GM18502 (cell line): ENCODE measurements around the gene UCN.
"Not testable (repeated sequence)": the region's sequence is repeated elsewhere in the genome, so short reads cannot be mapped to it uniquely, and the experiment has no call there.

Experiments
- ATAC-seq: cut with Tn5 transposase; IDR thresholded peaks from one replicate; pipeline ENCODE4 v1.9.1; 2021; ENCODE audit warnings: mild to moderate bottlenecking; ENCODE audit not compliant: unreplicated experiment, poor library complexity

Gene UCN, protein sequence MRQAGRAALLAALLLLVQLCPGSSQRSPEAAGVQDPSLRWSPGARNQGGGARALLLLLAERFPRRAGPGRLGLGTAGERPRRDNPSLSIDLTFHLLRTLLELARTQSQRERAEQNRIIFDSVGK

DNA sequence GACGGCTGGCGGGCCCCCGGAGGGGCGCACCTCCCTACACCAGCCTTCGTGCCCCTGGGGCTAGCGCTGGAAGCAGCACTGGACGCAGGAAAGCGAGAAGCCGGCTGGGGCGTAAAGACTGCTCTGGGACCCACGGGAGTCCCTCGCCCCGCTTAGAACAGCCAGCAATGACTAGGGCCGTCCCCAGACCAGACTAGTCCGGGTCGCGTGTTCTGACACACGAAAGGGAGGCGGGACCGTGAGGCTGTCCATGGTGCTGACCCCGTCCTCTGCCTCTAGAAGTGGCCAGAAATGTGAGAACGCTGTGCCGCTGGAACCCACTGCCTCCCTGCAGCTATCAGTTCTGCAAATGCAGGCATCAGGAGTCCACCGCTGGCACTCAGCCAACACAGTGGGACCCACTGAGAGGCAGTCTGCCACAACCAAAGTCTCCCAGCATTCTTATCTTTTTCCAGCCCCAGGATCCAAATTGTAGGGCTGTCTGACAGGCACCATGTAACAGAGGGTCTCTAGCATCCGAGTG lies at the start of gene UCN:
Gene UCN (minus strand): TSS at position 87 of the 523 bp plus-strand sequence. CDS start 550 bp downstream, outside the sequence.
- no peak for ATAC-seq

DNA sequence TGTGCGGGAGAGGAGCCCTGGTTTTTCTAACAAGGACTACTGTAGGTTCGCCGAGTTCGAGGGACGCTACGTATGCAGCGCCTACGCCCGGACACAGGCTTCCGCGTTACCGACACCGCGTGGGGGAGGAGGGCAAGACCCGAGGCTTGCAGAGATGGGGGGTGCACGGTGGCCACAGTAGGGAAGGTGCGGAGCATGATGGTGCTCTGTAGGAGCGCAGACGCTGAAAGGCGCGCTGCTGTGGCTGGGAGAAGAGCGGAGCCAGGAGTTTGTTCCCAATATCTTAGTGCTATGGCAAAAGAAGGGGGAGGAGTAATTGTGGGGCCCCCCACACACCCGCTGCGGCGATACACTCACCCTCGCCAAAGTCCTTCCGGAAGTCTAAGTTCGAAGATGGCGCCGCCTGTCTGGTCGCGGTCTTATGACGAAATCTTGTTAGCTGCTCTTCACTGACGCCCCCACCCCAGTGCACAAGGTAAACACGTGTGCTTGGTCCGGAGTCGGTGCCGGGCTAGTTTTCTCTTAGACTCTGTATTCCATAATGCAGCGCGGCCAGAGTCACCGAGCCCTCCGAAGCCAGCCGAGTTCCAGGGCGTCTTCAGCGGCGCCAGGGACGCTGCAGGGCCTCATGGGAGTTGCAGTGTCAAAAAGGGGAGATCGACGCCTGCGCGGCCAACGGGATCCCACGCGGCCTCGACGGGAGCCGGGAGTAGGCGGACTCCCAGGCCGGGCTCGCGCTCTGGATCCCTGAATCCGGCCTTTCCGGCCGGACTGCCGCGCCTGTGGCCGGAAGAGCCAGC lies 48.3 kb upstream of the UCN start, which contains the start of gene GTF3C2:
Gene GTF3C2 (minus strand): TSS at position 383 of the 800 bp plus-strand sequence. CDS start 13,210 bp downstream, outside the sequence.
- ATAC-seq = peak; percentile 85

DNA sequence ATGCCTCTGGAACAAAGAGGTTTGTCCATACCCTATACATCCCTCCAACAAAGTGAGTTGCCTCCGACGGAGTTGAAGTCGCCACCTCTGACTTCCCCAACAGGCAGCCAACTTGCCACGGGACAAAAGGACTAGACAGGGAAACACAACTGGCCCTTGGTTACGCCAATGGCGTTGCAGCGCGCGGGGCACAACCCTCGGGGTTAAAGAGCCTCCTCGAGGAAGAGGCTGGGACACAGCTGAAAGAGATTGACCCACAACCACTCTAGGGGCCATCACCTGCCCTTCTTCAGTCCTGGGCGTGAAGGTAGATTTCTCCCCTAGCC lies 47.8 kb upstream of the UCN start:
- ATAC-seq = peak; percentile 41

DNA sequence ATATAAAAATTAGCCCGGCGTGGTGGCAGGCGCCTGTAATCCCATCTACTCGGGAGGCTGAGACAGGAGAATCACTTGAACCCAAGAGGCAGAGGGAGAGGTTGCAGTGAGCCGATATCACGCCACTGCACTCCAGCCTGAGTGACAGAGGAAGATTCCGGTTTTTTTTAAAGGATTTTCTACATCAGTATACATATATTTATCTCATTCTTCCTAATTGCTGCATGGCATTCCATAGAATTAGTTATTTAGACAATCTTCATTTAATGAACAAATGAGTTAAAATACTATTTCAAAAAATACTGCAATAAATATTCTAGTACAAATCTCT lies 46.3 kb upstream of the UCN start:
- ATAC-seq = no peak

DNA sequence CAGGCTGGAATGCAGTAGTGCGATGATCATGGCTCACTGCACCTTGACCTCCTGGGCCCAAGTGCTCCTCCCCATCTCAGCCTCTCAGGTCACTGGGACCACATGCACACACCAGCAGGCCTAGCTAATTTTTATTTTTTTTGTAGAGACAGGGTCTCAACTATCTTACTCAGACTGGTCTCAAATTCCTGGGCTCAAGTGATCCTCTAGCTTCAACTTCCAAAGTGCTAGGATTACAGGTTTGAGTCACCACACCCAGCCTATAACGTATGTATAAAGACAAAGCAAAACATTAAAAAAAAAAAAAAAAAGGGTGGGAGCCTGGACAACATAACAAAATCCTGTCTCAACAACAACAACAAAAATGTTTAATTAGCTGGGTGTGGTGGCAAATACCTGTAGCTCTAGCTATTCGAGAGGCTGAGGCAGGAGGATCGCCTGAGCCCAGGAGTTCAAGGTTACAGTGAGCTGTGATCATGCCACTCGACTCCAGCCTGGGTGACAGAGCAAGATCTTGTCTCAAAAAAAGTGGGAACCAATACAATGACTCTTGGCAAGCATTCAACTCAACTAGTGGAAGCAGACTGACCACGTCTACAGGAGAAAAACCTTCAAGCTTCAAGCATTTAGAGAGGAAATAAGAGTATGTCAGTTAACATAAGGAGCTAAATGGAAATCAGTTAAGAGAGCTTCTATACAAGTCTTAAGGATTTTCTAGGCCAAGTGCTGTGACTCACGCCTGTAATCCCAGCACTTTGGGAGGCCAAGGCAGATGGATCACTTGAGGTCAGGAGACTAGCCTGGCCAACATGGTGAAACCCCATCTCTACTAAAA lies 45.7 kb upstream of the UCN start:
- no peak for ATAC-seq

DNA sequence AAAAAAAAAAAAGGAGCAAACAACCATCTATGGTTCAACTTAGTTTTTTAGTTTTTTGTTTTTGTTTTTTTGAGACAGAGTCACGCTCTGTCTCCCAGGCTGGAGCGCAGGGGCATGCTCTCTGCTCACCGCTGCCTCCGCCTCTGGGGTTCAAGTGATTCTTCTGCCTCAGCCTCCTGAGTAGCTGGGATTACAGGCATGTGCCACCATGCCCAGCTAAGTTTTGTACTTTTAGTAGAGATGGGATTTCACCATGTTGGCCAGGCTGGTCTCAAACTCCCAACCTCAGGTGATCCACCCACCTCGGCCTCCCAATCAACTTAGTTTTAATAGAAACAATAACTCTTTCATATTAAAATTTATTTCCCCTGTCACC lies 45.1 kb upstream of the UCN start:
- not testable (repeated sequence) for ATAC-seq

DNA sequence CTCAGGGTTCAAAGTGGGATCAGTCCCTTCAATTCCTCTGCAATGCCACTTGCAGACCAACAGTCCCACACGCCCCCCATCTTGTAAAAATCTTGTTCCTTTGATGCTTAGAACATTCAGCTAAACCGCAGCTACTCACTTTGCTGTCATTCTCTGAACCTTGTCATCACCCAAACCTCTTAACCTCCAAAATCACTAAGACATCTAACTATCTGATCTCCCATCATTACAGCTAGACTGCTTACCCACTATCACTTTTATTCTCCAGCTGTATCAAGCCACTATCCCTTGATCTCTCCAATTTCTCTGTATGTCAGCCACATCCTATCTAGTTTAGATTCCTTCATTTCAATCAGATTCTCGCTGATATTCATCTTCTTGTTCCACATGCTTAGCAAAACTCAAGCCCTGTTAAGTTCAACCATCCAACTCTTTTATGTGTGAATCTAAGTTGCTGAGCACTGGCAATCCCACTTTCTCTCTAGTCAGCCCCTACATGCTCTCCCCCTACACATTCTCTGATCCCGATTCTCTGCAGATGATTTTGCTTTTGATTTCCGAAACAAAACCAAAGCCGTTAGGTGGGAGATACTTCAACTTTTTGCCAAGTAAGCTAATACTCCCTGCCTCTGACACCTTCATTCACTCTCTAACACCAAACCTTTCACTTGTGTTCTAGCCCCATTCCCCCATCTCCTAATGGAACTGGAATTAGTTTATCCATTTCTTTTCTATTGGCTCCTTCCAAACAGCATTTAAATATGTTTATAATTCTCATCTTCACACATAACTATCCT lies 43.8 kb upstream of the UCN start:
- ATAC-seq = no peak

DNA sequence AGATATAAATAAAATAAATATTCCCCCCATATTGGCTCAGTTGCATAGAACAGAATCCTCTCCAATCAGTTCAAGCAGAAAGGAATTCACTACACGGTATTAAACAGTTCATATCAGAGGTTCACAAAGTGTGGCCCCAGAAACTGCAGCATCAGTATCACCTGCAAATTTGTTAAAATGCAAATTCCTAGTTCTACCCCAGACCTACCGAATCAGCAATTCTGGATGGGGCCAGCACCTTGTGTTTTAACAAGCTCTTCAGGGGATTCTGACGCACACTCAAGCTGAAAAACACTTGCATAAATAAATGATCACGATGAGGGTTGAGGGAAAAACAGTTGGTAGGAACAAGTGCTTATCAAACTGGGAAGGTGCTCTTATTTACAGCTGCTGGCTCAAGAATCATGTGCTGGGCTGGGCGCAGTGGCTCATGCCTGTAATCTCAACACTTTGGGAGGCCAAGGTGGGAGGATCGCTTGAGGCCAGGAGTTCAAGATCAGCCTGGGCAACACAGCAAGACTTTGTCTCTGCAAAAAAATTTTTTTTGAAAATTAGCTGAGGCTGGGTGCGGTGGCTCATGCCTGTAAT lies 42.0 kb upstream of the UCN start:
- ATAC-seq = no peak

DNA sequence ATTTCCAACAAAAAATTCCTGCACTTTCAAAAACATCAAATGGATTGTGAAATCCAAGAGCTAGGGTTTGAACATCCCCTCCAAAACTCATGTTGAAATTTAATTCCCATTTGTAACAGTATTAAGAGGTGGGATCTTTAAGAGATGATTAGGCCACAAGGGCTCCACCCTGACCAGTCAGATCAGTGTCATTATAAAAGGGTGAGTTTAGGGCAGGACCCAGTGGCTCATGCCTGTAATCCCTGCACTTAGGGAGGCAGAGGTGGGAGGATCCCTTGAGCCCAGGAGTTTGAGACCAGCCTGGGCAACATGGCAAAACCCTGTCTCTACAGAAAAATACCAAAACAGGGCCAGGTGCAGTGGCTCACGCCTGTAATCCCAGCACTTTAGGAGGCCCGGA lies 39.4 kb upstream of the UCN start:
- ATAC-seq = no peak

DNA sequence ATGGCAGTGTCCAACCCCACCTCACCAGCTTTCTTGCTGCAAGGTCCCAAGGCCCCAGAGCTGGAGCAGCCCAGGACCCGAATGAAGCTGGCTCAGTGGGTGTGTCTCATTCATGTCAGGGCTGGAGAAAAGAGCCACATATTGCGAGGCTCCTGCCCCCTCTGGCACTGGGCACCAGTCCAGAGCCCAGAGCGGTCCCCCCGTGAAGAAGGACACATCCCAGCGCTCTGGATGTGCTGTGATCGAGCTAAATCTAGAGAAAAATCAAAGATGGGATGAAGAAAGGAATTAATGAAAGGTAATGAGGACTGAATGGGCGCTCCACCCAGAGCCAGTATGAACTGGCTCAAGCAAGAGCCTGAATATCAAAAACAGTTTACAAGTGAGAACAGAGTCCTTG lies 27.9 kb upstream of the UCN start:
- ATAC-seq = no peak

DNA sequence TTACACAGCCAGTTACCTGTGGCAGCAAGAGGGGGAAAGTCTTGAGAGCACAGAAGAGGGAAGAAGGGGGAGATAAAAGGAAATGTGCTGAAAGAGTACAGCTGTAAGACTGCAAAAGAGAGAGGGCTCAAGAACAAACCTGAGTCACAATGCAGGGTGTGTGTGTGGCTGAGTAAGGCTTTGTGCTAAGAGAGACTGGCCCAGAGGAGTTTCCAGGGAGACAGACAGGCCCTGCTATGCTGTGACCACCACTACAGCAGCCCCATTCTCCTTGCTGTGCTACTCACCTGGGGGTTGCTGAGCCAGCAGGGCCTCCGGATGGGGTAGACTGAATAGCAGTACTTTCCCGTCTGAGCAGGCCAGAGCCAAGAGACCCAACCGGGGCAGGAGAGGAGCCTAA lies 27.1 kb upstream of the UCN start:
- no peak for ATAC-seq

DNA sequence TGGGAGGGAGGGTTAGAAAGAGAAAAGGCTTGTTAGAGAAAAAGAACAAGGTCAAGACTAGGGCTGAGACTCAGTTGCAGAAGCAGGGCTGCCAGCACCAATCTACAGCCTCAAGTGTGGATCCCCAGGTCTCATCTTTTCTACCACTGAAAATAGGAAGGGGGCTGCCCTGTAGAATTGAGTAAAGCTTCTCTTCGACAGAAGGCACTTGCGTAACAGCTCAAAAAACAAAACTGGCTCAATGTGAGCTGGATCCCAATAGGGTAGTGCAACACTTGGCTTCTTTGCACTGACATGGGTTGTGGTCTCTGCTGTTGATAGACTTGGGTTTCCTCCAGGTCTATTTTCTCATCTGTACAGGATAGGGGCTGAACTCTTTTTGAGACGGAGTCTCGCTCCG lies 16.5 kb upstream of the UCN start:
- no peak for ATAC-seq

DNA sequence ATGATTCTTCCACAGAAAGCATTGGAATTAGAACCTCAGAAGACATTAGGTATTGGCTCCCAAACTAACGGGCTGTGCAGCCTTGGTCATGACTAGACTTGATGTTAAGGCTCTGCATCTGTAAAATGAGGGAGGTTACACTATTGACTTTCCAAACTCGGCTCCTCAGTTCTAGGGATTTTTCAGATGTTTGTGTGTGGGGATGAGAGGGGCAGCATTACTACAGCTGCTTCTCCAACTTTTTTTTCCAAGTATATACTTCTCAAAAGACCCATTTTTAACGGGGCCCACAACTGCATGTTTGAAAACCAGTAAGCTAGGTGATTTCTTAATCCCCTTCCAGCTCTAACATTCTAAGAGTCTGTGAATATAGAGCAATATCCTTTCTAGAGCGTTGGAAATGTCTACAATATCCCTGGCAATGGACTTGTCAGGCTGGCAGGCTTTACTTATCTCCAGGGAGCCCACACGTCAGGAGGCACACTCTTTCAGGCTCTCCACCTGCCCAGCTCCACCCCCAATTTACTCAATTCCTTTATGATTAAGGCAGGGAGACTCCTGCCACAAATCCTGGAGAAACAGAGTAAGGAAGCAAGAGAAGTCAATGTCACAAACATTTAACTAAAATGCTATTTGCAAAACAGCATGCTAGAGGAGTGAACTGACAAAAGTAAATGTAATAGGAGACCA lies 15.5 kb upstream of the UCN start:
- ATAC-seq = no peak

DNA sequence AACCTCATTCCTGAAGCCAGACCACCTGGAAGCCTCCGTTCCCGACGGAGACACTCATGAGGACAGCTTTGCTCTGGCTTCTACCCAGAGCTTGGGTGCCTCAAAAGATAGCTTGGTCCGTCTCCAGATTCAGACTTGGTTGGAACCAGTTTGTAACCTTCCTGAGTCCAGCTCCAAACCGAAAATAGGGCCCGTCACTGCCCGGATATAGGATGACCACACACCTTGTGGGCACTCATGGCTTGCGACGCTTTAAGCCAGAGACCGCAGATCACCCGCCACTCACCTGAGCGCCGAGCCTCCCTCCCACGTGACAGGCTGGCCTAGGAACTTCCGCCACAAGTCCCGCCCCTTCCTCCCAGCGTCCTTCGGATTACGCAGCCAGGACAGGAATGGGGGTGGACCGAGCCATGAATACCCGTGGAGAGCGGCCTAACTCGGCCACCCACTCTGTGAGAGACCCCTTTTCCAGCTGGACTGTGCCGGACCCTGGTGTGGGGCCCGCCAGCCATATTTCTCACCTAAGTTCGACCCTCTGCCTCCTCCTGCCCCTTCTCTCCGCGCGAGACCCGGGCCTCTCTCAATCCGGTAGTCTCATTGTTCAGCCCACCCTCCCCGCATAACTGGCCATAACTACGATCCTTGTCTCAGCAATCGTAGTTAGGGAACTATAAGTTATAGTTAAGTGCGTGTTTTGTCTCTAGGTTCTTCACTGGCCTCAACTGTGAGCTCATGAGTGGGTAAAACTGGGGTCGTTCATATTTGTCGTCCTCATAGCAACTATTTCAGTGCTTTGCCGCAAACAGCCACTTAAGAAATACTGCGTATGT lies 14.7 kb upstream of the UCN start, which contains the start of gene MPV17:
Gene MPV17 (minus strand): TSS at position 332 of the 830 bp plus-strand sequence. CDS start 580 bp downstream, outside the sequence.
- peak; percentile 91 for ATAC-seq

DNA sequence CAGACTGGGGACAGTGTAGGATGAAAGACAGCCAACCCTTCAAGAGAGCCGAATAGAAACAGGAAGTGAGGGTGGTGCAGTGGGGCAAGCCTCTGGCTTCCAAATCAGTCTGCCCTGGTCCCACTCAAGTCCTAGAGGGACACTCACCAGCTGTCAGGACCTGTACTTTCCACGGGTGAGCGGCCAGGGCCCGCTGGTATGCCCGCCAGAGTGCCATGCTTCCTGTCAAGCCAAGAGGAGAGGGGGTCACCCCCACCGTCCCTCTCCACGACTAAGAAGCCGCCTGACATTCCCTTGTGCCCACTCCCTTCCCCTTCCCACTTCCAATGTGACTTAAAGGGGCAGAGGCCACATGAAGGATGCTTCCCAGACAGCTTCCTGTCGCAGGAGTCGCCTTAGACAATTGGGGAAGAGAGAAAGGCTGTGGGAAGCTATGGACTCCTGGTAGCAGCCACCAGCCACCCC lies 14.1 kb upstream of the UCN start:
- peak; percentile 38 for ATAC-seq

DNA sequence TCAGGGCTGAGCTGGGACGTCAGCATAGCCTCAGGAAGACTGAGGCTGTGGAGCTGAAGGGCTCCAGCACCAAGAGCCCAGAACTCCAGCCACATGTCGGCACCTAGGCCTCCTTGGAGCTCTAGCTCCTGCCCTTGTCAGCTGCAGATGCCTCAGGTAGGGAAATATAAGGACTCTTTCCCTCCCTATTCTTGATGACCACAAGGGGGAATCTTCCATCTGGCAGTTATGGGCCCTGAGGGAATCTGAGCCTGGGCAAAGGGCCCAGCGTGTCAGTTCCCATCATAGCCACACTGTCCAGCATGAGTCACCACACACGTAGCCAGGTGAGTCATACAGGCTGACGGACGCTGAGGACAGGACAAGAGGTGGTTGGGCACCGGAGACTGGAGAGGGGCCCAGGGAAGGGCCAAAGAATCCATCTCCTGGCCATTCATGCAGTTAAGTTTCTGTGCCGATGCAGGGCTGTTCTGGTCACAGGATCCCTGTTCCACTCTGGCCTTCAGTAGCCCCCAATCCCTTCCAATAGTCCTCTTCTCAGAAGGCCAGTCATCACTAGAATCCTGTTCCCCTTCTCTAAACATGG lies 12.8 kb upstream of the UCN start:
- ATAC-seq = no peak

DNA sequence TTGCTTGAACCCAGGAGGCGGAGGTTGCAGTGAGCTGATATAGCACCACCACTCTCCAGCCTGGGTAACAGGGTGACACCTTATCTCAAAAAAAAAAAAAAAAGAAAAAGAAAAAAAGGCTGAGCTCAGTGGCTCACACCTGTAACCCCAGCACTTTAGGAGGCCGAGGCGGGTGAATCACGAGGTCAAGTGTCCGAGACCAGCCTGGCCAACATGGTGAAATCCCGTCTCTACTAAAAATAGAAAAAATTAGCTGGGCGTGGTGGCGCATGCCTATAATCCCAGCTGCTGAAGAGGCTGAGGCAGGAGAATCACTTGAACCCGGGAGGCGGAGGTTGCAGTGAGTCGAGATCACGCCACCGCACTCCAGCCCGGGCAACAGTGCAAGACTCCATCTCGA lies 11.6 kb upstream of the UCN start:
- not testable (repeated sequence) for ATAC-seq
